GM18517 (cell line): ENCODE data around the gene CROCC2.

Source experiments
- ATAC-seq: cut with Tn5 transposase; IDR thresholded peaks from one replicate; pipeline ENCODE4 v1.9.1; 2021; ENCODE audit warnings: mild to moderate bottlenecking, moderate library complexity; ENCODE audit not compliant: unreplicated experiment

Gene CROCC2

GRCh38 chr2:240932724-240933047 is 26.6 kb downstream of the CROCC2 start:
- ATAC-seq, result no peak

- ATAC-seq, result no peak
Measured at GRCh38 chr2:240933048-240933965, 27.2 kb downstream of the CROCC2 start.

GRCh38 chr2:240933966-240934700 is 28.0 kb downstream of the CROCC2 start:
- ATAC-seq, result no peak

- ATAC-seq, result no peak
Measured at GRCh38 chr2:240934701-240935102, 28.6 kb downstream of the CROCC2 start.

- no peak for ATAC-seq
Measured at GRCh38 chr2:240935103-240935876, 29.2 kb downstream of the CROCC2 start.

- ATAC-seq, result no peak
Measured at GRCh38 chr2:240936106-240936505, 30.0 kb downstream of the CROCC2 start.

DNA sequence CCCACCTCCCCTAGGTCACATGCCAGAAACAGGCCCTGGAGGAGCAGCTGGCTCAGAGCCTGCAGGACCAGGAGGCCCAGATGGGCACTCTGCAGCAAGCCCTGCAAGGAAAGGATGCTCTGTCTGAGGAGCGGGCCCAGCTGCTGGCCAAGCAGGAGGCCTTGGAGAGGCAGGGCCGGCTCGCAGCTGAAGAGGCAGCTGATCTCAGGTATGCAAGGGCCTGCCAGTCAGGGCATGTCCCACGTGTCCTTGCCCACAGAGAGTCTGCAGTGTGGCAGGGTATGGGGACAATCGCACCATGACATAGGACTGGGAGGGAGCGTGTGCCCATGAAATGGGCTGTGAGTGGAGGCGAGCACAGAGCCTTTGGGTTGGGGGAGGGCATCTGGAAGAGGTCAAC is 39.9 kb downstream of the CROCC2 start:
- ATAC-seq, result no peak

- no peak for ATAC-seq
Measured at GRCh38 chr2:240946654-240947053, 40.5 kb downstream of the CROCC2 start.

DNA sequence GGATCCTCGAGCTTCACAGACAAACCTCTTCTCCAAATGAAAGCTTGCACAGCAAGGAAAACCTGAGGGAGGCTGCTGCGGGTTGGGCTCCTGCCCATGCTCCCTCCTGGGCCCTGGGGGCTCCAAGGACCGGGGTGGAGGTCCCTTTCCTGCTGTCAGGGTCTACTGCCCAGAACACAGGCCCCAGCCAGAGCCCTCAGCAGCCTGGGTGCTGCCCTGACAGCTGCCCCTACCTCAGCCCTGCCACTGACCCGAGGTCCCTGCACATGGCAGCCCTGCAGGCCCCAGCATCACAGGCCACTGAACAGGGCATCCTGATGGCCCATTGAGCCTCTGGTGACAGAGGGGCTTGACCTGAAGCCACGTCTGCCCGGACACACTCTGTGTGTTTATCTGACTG is 41.0 kb downstream of the CROCC2 start:
- ATAC-seq, result no peak

DNA sequence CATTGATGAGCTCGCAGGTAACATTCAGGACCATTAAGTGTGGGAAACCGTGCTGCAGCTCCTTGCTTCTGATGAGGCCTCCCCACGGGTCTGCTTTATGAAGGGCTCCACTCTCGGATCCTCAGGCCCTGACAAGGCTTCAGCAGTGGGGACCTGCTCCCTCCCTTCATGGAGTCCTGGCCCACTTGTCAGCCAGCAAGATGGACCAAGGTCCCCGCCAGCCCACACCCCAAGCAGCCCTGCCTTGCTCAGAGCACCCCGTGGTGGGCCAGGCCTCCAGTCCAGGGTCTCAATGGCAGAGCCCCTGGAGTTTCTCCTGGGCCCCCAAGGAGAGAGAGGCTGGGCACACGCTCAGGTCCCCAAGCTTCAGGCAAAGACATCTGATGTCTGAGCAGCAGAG is 41.5 kb downstream of the CROCC2 start:
- ATAC-seq, result no peak

GRCh38 chr2:240948086-240948485 is 42.0 kb downstream of the CROCC2 start:
- ATAC-seq, result no peak

DNA sequence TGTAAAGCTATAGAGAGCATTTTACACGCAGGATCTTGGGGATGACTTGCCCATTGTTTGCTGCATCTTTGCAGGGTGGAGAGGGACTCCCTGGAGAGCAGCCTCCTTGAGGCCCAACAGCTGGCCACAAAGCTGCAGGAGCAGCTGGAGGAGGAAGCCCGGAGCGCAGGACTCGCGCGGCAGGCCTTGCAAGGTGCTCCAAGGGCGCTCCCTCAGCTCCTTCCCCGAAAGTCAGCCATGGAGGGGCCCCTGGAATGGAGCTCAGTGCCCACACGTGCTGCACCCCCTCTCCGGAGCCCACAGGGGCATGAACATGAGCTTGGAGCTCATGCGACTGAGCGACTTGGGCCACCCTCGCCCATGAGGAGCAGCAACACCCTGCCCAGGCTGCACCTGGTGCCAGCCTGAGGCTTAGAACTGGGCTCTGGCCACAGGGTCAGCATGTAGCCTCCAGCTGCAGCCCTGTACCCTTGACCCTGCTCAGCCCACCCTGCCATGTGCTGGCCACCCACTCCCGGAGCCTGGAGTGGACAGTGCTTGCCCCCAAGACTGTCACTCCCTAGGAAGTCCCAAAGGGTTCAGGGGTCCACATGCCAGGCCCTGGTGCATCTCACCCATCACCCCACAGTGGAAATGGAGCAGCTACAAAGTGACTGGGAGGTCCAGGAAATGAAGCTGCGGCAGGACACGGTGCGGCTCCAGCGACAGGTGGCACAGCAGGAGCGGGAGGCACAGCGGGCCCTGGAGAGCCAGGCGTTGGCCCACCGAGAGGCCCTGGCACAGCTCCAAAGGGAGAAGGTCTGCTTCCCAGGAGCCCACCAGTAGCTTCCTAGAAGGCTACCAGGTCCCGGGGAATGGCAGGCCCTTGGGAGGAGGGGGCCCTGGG is 43.0 kb downstream of the CROCC2 start:
- no peak for ATAC-seq

- no peak for ATAC-seq
Measured at GRCh38 chr2:240949791-240950705, 43.9 kb downstream of the CROCC2 start.

DNA sequence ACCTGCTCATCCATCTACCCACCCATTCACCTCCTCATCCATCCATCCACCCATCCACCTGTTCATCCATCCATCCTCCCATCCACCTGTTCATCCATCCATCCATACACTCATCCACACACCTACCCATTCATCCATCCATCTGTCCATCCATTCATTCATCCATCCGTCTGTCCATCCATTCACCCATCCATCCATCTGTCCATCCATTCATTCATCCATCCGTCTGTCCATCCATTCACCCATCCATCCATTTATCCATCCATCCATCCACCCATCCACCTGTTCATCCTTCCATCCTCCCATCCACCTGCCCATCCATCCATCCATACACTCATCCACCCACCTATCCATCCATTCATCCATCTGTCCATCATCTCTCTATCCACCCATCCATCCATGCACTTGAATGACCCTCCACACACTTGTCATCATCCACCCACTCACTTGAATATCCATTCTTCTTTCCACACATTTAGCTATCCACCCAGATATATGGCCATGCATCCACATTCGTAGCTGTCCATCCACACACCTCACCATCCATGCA is 45.0 kb downstream of the CROCC2 start:
- ATAC-seq, result no peak

GRCh38 chr2:240952496-240953246 is 46.5 kb downstream of the CROCC2 start:
- ATAC-seq, result no peak

DNA sequence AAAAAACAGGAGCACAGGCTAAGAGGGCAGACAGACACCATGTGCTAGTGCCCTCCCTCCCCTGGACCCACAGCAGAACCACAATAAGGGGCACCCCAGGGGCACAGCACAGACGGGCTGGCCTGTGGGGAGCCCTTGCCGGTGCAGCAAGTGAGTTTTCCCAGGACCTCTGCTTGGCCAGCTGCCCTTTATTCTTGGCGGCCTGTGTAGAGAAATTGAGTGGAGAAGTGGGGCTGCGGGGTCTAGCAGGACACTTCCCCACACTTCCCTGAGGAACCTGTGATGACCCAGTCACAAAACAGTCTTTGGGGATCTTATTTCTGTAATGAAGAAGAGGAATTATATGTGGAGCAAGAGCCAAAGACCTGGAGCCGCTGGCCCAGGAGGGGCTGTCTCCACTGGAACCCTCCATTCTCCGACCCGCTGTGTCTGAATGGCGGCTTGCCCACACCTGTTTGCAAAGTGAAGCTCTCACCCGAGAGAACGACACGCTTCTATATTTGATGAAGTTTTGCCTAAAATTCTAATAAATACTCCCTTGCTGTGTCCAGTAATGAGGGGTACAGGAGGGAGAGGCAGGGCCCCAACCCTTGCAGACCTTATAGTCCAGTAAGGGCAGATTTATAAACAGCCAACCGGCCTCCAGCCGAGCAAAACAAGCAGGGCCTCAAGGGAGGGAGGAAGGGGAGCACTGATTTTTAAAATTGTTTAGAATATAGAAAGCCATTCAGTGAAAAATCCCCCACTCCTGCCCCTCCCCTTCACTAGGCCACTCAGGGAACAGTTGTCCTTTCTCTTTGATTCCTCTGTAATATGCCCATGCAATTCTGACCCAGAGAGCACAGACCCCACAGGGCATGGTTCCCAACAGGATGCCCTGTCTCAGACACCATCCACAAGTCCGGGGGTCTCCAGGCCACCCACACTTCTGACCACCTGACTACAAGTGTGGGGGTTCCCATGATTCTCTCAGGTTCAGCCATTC is 47.6 kb downstream of the CROCC2 start:
- ATAC-seq, result no peak
